ENCODE data around the gene SEMA3F. TPM values are rescaled to one million over a fixed set of nuclear protein-coding genes. Genes with fewer than 3 reads are reported as not detected.

Gene SEMA3F
- total and polyA plus RNA-seq, 2 of the 4 experiments (the other 2 are of a cell fraction): 7.3 to 23.3 TPM

- no peak overlapping the region for H2BK20ac ChIP-seq (ENCODE audit: low read depth, low read length)
- H3K27ac ChIP-seq (ENCODE audit: insufficient read depth, low read length): no peak overlapping the region
- no peak overlapping the region for H3K4me3 ChIP-seq (ENCODE audit: insufficient read depth, low read depth, low read length)
- H3K56ac ChIP-seq (ENCODE audit: extremely low read depth, insufficient read depth, low read length): no peak overlapping the region
- no peaks in the 10 kb centered on the region for H4K20me1 ChIP-seq (ENCODE audit: insufficient read depth, low read length)
- dilution Hi-C loops (cut with HindIII; ENCODE audit: low sequenced_read_pairs, unreplicated experiment): no loop called here
- no peaks in the 10 kb centered on the region for H3K4me1 ChIP-seq (ENCODE audit: control insufficient read depth, insufficient read depth, low read length)
- H3K23ac ChIP-seq (ENCODE audit: low read depth, low read length): no peak overlapping the region
- H2BK120ac ChIP-seq (ENCODE audit: low read depth, low read length): no peak overlapping the region
- TF ChIP-seq RFX5 (IDR thresholded peaks at IDR 0.05; ENCODE audit: low read depth, low read length): no peak
- no peak for TF ChIP-seq MXI1 (IDR thresholded peaks at IDR 0.05; ENCODE audit: borderline replicate concordance, low read depth, low read length)
- TF ChIP-seq POLR2A (IDR thresholded peaks at IDR 0.05; ENCODE audit: low read depth, low read length): no peak
- TF ChIP-seq USF2 (IDR thresholded peaks at IDR 0.05; ENCODE audit: low read depth, low read length): no peak
- no peak for TF ChIP-seq CHD1 (IDR thresholded peaks at IDR 0.05; ENCODE audit: low read depth, low read length)
- TF ChIP-seq CTCF (conservative IDR thresholded peaks at IDR 0.05; ENCODE audit: low read depth, low read length): no peak
- TF ChIP-seq MAFK (IDR thresholded peaks at IDR 0.05; ENCODE audit: low read depth, low read length): no peak
- no peak for TF ChIP-seq RAD21 (IDR thresholded peaks at IDR 0.05; ENCODE audit: low read length)
- TF ChIP-seq BHLHE40 (IDR thresholded peaks at IDR 0.05; ENCODE audit: low read depth, low read length): no peak
- TF ChIP-seq CEBPB (IDR thresholded peaks at IDR 0.05; ENCODE audit: low read depth, low read length): no peak
- no peak for DNase-seq
- H3K9me1 ChIP-seq (ENCODE audit: insufficient read depth, low read length): no peaks in the 10 kb centered on the region
- H2BK5ac ChIP-seq (ENCODE audit: low read depth, low read length, poor library complexity, severe bottlenecking): no peak overlapping the region
- H4K5ac ChIP-seq (ENCODE audit: low read depth, low read length): no peak overlapping the region
- WGBS, 2 experiments (ENCODE audit: extremely low coverage in 2 of 2, insufficient read length in 1 of 2): no CpG with 5 or more reads among the region's 2 CpGs
- no peak overlapping the region for H3K18ac ChIP-seq (ENCODE audit: low read depth, low read length)
- no peak overlapping the region for H2AK9ac ChIP-seq (replicated peaks; ENCODE audit: low read depth, low read length, poor library complexity)
- intact Hi-C loops (cut with micrococcal nuclease): no loop called here
- H2BK15ac ChIP-seq (ENCODE audit: low read depth, low read length): no peak overlapping the region
- POLR2A ChIA-PET (ENCODE audit: unreplicated experiment): no interaction called here
- ATAC-seq (ENCODE audit: low read depth): no peak
- H3K79me1 ChIP-seq (ENCODE audit: low read depth in 1 of 2, low read length in 2 of 2): peaks cover 0 to under 1% of the 10 kb centered on the region in 2 experiments; a peak in 2 of 4 replicates
- H4K8ac ChIP-seq (ENCODE audit: low read depth in 2 of 2, low read length in 2 of 2): no peak overlapping the region
- no peak overlapping the region for H3K4ac ChIP-seq (ENCODE audit: low read depth, low read length)
- no peak overlapping the region for H3K4me2 ChIP-seq (ENCODE audit: low read depth, low read length)
- H4K91ac ChIP-seq (ENCODE audit: insufficient read depth, low read depth, low read length): no peak overlapping the region
- no peak overlapping the region for H2AK5ac ChIP-seq (ENCODE audit: low read depth, low read length)
- CTCF ChIA-PET: no interaction called here
- H3K14ac ChIP-seq (replicated peaks; ENCODE audit: low read depth, low read length): no peak overlapping the region
- peaks cover 32% of the 10 kb centered on the region for H3K36me3 ChIP-seq (ENCODE audit: control insufficient read depth, insufficient read depth, low read length)
- in situ Hi-C loops (cut with MboI; ENCODE audit: low sequenced_read_pairs): loop anchor here (5.0 kb wide), 1 partner anchor 57 kb away; no protein-coding TSS in a partner anchor
- no peaks in the 10 kb centered on the region for H3K27me3 ChIP-seq (ENCODE audit: control insufficient read depth, insufficient read depth, low read length)
- H2AFZ ChIP-seq (replicated peaks; ENCODE audit: low read length, poor library complexity): no peak overlapping the region
- H3K9ac ChIP-seq (ENCODE audit: low read depth, low read length): no peak overlapping the region
- no TSS peak for BruUV-seq (replicated peaks)
- H3K9me3 ChIP-seq (ENCODE audit: control insufficient read depth, insufficient read depth, low read length): no peaks in the 10 kb centered on the region
Measured at GRCh38 chr3:50179710-50180109, 24.6 kb downstream of the SEMA3F start.
